ENCODE results near the gene ADIG.

DNA sequence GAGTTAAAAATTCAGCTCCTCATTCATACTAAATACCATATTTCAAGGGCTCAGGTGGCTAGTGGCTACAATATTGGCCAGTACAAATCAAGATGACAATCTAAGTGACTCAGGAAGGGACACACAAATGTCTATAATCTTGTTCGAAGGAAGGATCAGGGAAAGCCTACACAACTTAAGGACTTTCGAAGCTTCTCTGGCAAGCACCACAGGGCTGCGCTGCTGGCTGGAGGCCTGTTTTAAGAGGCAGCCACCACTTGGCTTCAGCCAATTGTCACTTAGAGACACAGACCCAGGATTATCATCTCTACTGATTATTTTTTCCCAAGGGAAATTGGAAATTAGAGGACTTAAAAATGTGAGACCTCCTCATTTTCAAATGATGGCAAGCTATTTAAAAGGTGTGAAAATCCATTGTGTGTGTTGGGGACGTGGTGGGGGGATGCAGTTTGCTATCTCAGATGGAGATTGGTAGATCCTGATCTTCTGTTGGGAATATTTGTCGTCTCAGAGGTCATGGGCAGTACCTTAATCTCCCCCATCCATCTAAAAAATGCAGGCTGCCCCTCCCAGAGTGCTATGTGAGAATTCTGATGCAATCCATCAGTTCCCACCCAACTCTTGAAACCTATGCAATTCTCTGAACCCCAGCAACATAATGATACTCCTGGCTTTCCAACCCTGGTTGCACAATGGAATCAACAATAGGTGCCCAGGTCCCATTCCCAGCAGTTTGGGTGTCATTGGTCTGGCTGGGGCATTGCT is 31.9 kb downstream of the ADIG start:
- TF ChIP-seq, protein P1, sequence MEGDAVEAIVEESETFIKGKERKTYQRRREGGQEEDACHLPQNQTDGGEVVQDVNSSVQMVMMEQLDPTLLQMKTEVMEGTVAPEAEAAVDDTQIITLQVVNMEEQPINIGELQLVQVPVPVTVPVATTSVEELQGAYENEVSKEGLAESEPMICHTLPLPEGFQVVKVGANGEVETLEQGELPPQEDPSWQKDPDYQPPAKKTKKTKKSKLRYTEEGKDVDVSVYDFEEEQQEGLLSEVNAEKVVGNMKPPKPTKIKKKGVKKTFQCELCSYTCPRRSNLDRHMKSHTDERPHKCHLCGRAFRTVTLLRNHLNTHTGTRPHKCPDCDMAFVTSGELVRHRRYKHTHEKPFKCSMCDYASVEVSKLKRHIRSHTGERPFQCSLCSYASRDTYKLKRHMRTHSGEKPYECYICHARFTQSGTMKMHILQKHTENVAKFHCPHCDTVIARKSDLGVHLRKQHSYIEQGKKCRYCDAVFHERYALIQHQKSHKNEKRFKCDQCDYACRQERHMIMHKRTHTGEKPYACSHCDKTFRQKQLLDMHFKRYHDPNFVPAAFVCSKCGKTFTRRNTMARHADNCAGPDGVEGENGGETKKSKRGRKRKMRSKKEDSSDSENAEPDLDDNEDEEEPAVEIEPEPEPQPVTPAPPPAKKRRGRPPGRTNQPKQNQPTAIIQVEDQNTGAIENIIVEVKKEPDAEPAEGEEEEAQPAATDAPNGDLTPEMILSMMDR (IDR thresholded peaks at IDR 0.05) = no peak
- TF ChIP-seq POLR2A (IDR thresholded peaks at IDR 0.05) = no peak
